NCI-H82 treated with DMSO at 0.1 percent for 48 hours (cell line): ENCODE measurements around the gene EMSY.

Experiments used
- DNase-seq: peaks from one replicate; lab custom pipeline; 2025; ENCODE audit not compliant: unreplicated experiment; lab: John Stamatoyannopoulos, UW

EMSY gene

DNA sequence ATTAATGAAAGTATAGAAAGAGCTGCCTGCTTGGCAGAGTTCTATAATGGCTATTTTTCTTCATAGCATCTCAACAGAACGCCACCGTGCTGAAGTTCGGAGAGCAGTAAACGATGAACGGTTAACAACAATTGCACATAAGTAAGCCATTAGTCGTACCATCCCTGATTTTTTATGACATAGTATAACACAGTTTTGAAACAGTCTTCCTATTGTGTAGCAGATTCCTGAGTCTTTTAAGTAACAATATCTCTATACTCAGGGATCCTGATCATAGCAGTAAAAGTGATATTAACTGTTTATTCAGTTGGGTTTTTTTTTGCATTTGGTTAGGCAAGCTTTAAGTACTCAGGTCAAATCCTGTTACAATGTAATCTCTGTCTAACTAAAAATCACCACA lies 8.4 kb downstream of the EMSY start:
- DNase-seq: peak; percentile 14

DNA sequence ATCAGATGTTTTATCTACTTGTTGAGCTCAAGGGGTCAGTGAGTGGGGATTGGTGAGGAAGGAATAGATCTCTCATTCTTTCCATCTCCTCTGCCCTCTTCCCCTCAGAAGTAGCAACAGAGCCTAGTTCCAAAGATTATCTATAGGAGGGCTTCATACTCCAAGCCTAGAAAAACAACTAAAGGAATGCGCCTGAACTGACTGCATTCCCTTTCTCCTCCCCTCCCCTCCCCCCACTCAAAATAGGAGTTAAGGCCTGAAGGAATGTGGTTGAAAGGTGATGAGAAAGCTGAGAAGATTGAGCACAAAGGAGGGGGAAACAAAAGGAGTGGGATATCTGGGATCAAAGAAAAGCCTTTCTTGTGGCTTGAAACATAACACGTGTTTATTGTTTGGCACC lies 10.5 kb downstream of the EMSY start:
- no peak for DNase-seq

DNA sequence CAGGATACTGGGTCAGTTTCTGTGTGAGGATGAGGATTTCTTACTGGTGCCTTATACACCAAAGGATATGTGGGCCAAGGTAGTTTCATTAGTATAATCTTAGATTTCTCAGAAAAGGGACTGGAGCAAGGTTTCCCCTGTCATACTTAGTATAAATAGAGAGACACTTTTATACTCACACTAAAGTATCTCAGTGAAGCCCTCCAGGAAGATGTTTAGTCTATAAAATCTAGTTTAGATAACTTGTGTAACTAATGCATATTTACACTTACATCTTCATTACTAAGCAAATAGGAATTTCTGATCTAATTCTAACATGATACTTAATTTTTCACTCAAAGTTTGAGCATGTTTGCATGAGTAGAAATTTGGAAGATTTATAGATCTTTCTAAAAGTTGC lies 11.1 kb downstream of the EMSY start:
- DNase-seq: no peak

DNA sequence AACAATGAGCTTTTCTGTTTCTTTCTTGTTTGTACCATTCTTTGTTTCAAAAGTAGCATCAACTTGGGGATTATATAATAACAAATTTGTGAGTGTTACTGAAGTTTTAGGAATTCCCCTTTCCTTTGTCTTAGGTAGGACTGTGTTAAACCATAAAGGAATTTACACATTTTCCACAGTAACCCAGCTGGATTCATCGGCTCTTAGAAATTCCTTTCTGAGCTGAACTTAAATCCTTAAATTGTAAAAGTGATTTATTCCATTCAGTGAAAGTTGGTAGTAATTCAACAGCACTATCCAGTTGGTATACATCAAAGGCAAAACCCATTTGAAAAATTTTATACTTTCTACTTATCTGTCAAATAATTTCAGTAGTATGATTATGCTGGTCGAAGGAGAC lies 11.8 kb downstream of the EMSY start:
- no peak for DNase-seq

- no peak for DNase-seq
These were observed 14.5 kb downstream of the EMSY start for GRCh38 chr11:76459299-76459698.

DNA sequence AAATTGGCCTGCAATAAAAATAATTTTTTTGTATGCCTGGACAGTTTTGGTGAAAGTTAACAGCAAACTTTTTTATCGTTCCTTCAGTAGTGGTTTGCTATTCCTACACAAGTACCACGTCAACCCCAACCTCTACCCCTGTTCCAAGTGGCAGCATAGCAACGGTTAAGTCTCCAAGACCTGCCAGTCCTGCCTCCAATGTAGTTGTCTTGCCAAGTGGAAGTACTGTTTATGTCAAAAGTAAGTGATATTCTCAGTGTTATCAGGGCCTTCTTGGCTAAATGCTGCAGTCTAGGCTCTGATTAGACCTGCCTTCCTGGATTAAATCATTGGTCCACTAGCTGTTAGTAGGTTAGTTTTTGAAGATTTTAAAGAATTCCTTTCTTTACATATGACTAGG lies 15.0 kb downstream of the EMSY start:
- no peak for DNase-seq

DNA sequence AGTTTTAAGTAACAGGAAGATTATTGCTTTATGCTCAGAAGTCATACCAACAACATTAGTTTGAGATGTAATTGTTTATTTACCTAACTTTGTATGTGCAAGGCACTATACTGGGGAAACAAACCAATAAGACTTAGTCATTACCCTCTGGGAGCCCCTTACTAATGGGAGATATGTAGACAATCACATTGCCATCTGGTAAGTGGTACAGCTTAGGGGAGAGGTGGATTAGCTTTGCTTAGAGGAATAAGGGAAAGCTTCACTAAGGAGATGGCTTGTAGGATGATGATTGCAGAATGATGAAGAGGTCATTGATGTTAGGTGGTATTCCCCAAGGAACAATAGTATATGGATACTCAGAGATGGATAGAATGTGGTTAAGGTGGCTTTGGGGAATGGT lies 17.5 kb downstream of the EMSY start:
- peak; percentile 26 for DNase-seq

- no peak for DNase-seq
These were observed 20.9 kb downstream of the EMSY start for GRCh38 chr11:76465701-76466100.

DNA sequence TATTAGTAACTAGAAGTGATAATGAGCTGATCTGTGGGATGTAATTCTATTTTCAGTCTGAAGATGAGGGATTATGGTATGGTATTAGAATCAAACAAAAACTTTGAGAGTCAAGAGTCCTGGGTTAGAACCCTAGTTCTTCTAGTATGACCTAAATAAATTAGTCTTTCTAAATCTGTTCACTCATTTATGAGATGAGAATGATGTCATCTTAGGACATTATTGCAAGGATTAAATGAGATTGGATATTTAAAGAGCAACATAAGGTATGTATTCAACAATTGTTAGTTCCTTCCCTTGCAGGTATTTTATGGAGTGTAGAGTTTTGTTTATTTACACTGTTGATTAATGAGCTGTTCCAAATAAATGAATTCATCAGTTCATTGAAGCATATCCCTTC lies 21.8 kb downstream of the EMSY start:
- no peak for DNase-seq

GRCh38 chr11:76469141-76469540 lies 24.3 kb downstream of the EMSY start:
- DNase-seq: no peak

- DNase-seq: no peak
These were observed 26.6 kb downstream of the EMSY start for GRCh38 chr11:76471382-76471781.

DNA sequence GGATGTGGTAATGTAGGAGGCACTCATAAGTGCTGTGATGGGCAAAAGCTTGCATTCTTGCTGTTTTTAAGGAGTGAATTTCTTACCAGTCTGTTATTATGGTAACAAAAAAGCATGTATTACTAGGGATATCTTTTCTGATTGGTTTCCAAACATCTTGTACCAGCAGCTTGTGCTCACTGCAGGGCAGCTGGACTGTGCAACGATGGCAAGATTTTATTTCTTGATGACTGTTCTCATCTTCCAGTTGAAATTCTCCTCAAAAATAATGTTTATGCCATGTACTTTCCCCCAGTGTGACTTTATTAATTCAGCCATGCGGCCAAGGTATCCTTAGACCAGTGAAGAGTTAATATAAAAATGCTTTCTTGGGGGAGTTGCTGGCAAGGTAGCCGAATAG lies 35.4 kb downstream of the EMSY start:
- no peak for DNase-seq

DNA sequence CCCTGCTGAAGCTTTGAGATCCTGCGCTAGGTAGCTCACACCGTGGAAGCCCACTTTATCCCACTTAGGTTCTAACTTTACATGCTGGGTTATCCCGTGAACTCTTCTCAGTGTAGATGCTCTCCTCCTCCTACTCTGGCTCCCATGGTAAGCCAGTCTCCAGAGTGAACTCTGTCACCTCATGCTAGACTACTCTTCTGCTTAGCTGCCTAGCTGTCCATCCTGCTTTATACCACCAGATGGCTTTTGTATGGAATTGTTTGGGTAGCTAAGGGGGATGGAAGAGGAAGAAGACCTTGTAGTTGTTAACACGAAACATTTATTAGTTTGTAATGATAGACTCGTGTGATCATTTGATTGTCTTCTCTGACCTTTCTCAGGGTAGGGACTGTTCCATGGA lies 46.8 kb downstream of the EMSY start:
- no peak for DNase-seq

GRCh38 chr11:76493040-76493439 lies 48.2 kb downstream of the EMSY start:
- no peak for DNase-seq

DNA sequence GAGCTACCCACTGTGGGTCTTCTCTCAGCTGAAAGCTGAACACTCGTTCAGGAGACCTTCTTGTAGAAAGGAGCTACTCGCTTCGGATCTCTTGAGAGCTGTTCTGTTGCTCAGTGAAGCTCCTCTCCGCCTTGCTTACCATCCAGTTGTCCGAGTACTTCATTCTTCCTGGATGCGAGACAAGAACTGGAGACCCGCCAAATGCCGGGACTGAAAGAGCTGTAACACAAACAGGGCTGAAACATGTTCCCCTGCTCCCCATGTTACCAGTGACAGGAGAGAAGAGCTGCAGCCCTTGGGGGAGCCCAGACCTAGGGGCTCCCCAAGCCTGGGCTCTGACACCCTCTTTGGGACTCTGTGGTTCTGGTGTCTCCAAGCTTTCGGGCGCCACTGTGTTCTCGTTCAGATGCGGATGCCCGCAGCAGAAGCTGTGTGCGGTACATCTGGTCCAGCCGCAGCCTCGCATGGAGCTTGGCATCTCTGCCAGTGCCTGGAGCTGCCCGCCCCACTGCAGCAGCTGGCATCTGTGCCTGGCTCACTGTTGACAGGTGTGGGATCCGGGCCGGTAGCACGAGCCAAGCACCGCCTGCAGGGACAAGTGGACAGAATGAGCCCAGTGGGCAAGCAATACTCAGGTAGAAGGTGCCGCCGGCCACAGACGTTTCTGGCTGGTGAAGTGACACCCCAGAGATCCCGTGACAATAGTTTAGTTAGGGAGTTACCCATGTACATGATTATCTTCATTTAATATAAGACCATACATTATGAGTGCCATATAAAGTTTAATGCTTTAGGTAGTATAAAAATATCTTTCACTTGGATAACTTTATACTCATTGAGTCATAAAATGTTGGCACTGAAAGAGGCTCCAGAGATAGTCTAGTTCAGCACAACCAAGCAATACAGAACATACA lies 49.1 kb downstream of the EMSY start:
- no peak for DNase-seq

DNA sequence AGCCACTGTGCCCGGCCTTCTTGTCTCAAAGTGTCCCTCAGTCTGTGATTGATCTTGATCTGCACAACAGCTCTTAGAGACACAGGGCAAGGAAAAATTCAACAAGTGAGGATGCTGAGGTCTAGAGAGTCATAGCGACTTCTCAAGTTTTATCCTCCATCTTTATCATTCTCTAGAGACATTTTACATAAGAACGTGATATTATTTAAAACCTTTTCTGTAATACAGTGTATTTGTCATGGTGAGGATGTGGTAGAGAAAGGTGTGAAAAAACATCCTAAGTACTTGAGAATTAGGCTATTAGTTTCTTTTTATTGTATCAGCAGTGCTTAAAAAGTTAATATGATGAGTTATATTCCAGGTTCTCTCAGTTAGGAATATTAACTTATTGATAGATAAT lies 50.2 kb downstream of the EMSY start:
- DNase-seq: no peak

DNA sequence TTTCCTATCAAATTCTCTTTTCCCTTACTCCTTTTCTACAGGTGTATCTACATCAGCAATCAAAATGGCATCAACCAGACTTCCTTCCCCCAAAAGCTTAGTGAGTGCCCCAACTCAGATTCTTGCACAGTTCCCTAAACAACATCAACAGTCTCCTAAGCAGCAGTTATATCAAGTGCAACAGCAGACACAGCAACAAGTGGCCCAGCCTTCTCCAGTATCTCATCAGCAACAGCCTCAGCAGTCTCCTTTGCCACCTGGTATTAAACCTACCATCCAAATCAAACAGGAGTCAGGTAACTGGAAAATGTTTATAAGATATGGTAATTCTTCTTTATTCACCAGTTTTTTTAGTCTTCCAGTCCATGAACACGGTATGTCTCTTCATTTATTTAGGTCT lies 51.4 kb downstream of the EMSY start:
- DNase-seq: no peak

- no peak for DNase-seq
These were observed 56.8 kb downstream of the EMSY start for GRCh38 chr11:76501526-76502202.

DNA sequence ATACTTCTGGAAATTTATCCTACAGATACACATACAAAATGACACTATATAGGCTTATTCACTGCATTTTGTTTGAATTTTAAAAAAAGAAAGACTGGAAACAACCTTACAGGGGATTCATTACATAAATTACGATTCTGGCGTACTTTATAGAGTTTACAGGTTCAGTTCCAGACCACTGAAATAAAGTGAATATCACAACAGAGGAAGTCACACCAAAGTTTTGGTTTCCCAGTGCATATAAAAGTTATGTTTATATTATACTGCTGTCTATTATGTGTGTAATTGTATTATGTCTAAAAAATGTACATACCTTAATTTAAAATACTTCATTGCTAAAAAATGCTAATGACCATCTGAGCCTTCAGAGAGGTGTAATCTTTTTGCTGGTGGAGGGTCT lies 62.0 kb downstream of the EMSY start:
- no peak for DNase-seq

DNA sequence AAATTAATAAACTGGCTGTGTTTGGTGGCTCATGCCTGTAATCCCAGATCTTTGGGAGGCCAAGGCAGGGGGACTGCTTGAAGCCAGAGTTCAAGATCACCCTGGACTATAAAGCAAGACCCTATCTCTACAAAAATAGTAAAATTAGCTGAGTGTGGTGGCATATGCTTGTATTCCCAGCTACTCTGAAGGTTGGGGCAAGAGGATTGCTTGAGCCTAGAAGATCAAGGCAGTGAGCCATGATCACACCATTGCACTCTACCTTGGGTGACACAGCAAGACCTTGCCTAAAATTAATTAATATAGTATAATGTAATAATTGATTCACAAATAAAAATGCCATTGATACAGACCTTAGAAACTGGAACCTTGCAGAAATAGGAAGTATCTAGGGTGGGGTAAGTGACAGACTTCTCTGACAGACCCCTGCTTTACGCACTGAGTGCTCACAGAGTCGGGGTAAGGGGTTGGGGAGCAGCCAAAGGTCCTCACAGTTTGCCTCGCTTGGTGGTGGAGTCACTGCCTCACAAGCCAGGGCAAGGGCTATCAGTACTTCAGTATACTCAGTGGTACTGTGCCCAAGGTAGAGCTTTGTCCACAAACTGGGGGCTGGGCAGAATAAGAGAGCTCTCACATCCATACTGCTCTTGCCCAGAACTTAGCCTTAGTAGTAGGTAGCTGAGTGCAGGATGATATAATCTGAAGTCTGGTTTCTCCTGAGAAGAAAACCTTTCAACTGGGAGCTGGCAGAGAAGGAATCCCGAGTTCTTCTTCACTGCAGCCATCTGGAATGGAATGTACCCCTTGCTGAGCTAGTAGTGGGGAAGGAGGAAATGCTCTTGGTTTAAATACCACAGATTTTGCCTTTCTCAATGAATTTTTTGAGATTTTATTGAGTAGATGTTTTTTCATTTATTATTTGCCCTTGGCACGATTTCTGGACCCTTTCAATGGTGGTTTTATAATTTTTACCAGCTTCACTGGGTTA lies 65.5 kb downstream of the EMSY start:
- no peak for DNase-seq
